Esophagus muscularis mucosa (tissue), 3 donors: ENCODE measurements around the gene IDH3G.

ENCODE experiments used
- CTCF ChIP-seq, 3 experiments: fragments of 200-600 bp in 2 of 3; fragments of 450-650 bp in 1 of 3; sonication (generic) in 2 of 3; IDR thresholded peaks; one replicate each; pipeline ENCODE4 v1.5.1; 2017 to 2019; ENCODE audit warnings: antibody characterized with exemption in 3 of 3, mild to moderate bottlenecking in 2 of 3, moderate library complexity in 1 of 3
- POLR2A ChIP-seq: fragments of 450-650 bp; IDR thresholded peaks from one replicate; pipeline ENCODE4 v1.6.1; 2017; ENCODE audit warnings: antibody characterized with exemption, moderate library complexity, mild to moderate bottlenecking, low read depth

GRCh38 chrX:153786669-153787068 lies 7.5 kb downstream of the IDH3G start:
- TF ChIP-seq POLR2A (no peak), CTCF (IDR thresholded peaks at IDR 0.05) (no peak)
